K562 (cell line): Measurements from ENCODE around the gene PNKD. TPM values are rescaled to one million over a fixed set of nuclear protein-coding genes. Genes with fewer than 3 reads are reported as not detected.
A peak's percentile ranks its signal among the peaks of the same experiment; 100 is the strongest.

Experiments
- CREB1 ChIP-seq, 2 experiments: sonication (generic) in 1 of 2; formaldehyde crosslinking in 1 of 2; IDR thresholded peaks; 2 replicates each; pipeline versions ENCODE4 v1.6.1 to v1.8.0; 2012 to 2022; ENCODE audit warnings: inconsistent platforms in 1 of 2, mild to moderate bottlenecking in 1 of 2, missing genetic modification reagents in 1 of 2, moderate library complexity in 1 of 2
- JUND ChIP-seq, 2 experiments: IDR thresholded peaks; 2 replicates in 1 of 2; 3 replicates in 1 of 2; pipeline ENCODE4 v1.6.1; 2011; ENCODE audit warnings: borderline replicate concordance in 2 of 2, low read depth in 2 of 2, low read length in 2 of 2, improper control_type of control experiment in 1 of 2, missing biosample characterization in 1 of 2, missing genetic modification characterization in 1 of 2, missing genetic modification reagents in 1 of 2
- NFATC3 ChIP-seq: fragments of 450-650 bp; IDR thresholded peaks from 2 replicates; pipeline ENCODE4 v1.6.1; 2017; ENCODE audit warnings: mild to moderate bottlenecking
- NONO ChIP-seq, 2 experiments: fragments of 200-400 bp in 1 of 2; fragments of 450-650 bp in 1 of 2; formaldehyde crosslinking in 1 of 2; IDR thresholded peaks; 2 replicates each; pipeline ENCODE4 v1.6.1; 2017; ENCODE audit warnings: low read depth in 2 of 2, mild to moderate bottlenecking in 2 of 2, moderate library complexity in 2 of 2, low read length in 1 of 2
- PHB2 ChIP-seq: fragments of 450-650 bp; IDR thresholded peaks from 2 replicates; pipeline ENCODE4 v1.6.1; 2017; ENCODE audit warnings: low read depth
- POLR3A ChIP-seq: IDR thresholded peaks from 2 replicates; pipeline ENCODE4 v1.6.1; 2011; ENCODE audit warnings: borderline replicate concordance, mild to moderate bottlenecking, moderate library complexity; ENCODE audit not compliant: insufficient read length, insufficient read depth; ENCODE audit errors: extremely low read depth
- SRSF1 ChIP-seq: fragments of 200-400 bp; formaldehyde crosslinking; IDR thresholded peaks from 2 replicates; pipeline ENCODE4 v1.6.1; 2017; ENCODE audit warnings: mild to moderate bottlenecking, low read depth, low read length, moderate library complexity
- XRCC3 ChIP-seq: fragments of 450-650 bp; IDR thresholded peaks from 2 replicates; pipeline ENCODE4 v1.6.1; 2017; ENCODE audit warnings: mild to moderate bottlenecking, moderate library complexity
- ZNF324 ChIP-seq: fragments of 250-450 bp; sonication (Bioruptor Pico); IDR thresholded peaks from 2 replicates; pipeline ENCODE4 v1.4.0; 2020; ENCODE audit warnings: mild to moderate bottlenecking
- ZNF384 ChIP-seq: IDR thresholded peaks from 2 replicates; pipeline ENCODE4 v1.6.1; 2012; ENCODE audit warnings: low read depth, low read length, improper control_type of control experiment
- ZNF707 ChIP-seq: fragments of 250-450 bp; sonication (Bioruptor Pico); conservative IDR thresholded peaks from 2 replicates; pipeline ENCODE4 v1.8.0; 2022; ENCODE audit warnings: inconsistent platforms, mild to moderate bottlenecking, moderate library complexity
- ZNF79 ChIP-seq: fragments of 250-450 bp; sonication (Bioruptor Pico); IDR thresholded peaks from 2 replicates; pipeline ENCODE4 v1.4.0; 2020; ENCODE audit warnings: low read depth, mild to moderate bottlenecking, moderate library complexity
- polyA plus RNA-seq, 8 experiments: library from polyadenylated mRNA; depleted of rRNA in 4 of 8; stranded (reverse) in 5 of 8; unstranded in 3 of 8; fragments of >200 nt; fragmentation: Nextera tagmentation in 2 of 8; fragmentation: Illumina TruSeq in 1 of 8; extraction: Ambion mirVana in 2 of 8; extraction: Trizol in 1 of 8; gene quantifications; 2 replicates each; pipeline versions ENCODE4 v1.2.1 to v1.2.3, GENCODE V29; 2011 to 2014; ENCODE audit warnings: inconsistent platforms in 1 of 8, missing spikeins in 1 of 8
- total RNA-seq, 7 experiments: library from RNA; depleted of rRNA in 6 of 7; stranded (reverse); fragments of >200 nt in 6 of 7; fragmentation: Illumina TruSeq in 2 of 7; extraction: Trizol in 2 of 7; gene quantifications; 2 replicates each; pipeline versions ENCODE4 v1.2.1 to v1.2.3, GENCODE V29; 2011 to 2021; ENCODE audit warnings: low replicate concordance in 1 of 7
- TF ChIP-seq, protein P1 (sequence below), 3 experiments: IDR thresholded peaks in 2 of 3; conservative IDR thresholded peaks in 1 of 3; 2 replicates each; pipeline ENCODE4 v1.5.1; 2011 to 2012; ENCODE audit warnings: low read length in 3 of 3, mild to moderate bottlenecking in 3 of 3, control low read depth in 2 of 3, improper control_type of control experiment in 1 of 3, inconsistent platforms in 1 of 3, low read depth in 1 of 3, mixed read lengths in 1 of 3, moderate library complexity in 1 of 3; ENCODE audit not compliant: insufficient read depth in 2 of 3
- TF ChIP-seq, protein P2 (sequence below): fragments of 450-650 bp; IDR thresholded peaks from 2 replicates; pipeline ENCODE4 v1.6.1; 2017; ENCODE audit warnings: antibody characterized with exemption, mild to moderate bottlenecking
- TF ChIP-seq, protein P3 (sequence below): fragments of 250-450 bp; sonication (Bioruptor Pico); IDR thresholded peaks from 2 replicates; pipeline ENCODE4 v1.6.1; 2021; ENCODE audit warnings: mild to moderate bottlenecking
- TF ChIP-seq, protein P4 (sequence below), 2 experiments: fragments of 450-650 bp in 1 of 2; sonication (generic) in 1 of 2; formaldehyde crosslinking; conservative IDR thresholded peaks; 2 replicates each; pipeline versions ENCODE4 v1.4.0 to v1.8.1; 2020 to 2022; ENCODE audit warnings: mild to moderate bottlenecking in 1 of 2, missing genetic modification reagents in 1 of 2

Gene PNKD
- total and polyA plus RNA-seq, 9 of the 15 experiments (the other 6 are each of a cell fraction or from before 2014, with no cell fraction given): 26.0 to 105 (median 60.1) TPM

DNA sequence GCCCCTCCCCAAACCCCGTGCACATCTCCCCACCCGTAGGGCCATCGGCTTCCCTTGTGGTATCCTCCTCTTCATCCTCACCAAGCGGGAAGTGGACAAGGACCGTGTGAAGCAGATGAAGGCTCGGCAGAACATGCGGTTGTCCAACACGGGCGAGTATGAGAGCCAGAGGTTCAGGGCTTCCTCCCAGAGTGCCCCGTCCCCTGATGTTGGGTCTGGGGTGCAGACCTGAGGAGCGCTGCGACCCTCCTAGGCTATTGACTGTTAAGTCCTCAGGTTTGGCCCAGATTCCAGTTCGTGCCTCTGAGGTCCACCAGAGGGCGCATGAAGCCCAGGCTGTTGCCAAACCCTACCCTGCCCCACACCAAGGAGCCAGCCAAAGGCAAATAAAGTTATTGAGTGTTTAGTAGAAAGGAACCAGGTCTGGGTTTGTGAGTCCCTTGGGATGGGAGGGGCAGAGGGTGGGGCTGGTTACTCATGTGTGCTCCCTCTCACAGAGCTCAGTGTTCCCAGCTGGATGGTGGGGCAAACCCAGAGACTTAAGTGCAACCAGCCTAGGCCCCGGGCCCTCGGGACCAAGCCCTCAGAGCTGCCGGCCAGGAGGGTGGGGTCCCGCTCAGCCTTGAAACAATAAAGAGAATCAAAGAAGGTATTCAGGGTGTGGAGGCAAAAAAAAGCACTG is 2.4 kb downstream of the PNKD start (continued):
- TF ChIP-seq, protein P1, sequence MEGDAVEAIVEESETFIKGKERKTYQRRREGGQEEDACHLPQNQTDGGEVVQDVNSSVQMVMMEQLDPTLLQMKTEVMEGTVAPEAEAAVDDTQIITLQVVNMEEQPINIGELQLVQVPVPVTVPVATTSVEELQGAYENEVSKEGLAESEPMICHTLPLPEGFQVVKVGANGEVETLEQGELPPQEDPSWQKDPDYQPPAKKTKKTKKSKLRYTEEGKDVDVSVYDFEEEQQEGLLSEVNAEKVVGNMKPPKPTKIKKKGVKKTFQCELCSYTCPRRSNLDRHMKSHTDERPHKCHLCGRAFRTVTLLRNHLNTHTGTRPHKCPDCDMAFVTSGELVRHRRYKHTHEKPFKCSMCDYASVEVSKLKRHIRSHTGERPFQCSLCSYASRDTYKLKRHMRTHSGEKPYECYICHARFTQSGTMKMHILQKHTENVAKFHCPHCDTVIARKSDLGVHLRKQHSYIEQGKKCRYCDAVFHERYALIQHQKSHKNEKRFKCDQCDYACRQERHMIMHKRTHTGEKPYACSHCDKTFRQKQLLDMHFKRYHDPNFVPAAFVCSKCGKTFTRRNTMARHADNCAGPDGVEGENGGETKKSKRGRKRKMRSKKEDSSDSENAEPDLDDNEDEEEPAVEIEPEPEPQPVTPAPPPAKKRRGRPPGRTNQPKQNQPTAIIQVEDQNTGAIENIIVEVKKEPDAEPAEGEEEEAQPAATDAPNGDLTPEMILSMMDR (IDR thresholded peaks at IDR 0.05 in 2 of 3, conservative IDR thresholded peaks at IDR 0.05 in 1 of 3; ENCODE audit: insufficient read depth in 2 of 3, low read depth in 1 of 3, low read length in 3 of 3): peak; percentile 81 to 85 (median 82)
- TF ChIP-seq ZNF79 (CRISPR knock-in tag) (no peak), POLR3A (no peak), NFATC3 (no peak), ZNF324 (CRISPR knock-in tag) (no peak), ZNF707 (CRISPR knock-in tag) (no peak), SRSF1 (no peak), NONO (IDR thresholded peaks at IDR 0.05; ENCODE audit: low read depth in 2 of 2, low read length in 1 of 2) (peak in 1 of 2 experiments; percentile 37; a peak in 1 of 4 replicates), XRCC3 (no peak), JUND (IDR thresholded peaks at IDR 0.05; ENCODE audit: borderline replicate concordance, low read depth, low read length) (peak; percentile 41; the same call in 1 of the 2 replicates), JUND (tag; IDR thresholded peaks at IDR 0.05; ENCODE audit: borderline replicate concordance, low read depth, low read length) (no peak; the same call in 2 of the 3 replicates), PHB2 (no peak), CREB1 (IDR thresholded peaks at IDR 0.05) (no peak), CREB1 (CRISPR knock-in tag; IDR thresholded peaks at IDR 0.05) (no peak), ZNF384 (0 out of 2 replicates have a peak, but pooled peaks have one; percentile 33)
- TF ChIP-seq, protein P2, sequence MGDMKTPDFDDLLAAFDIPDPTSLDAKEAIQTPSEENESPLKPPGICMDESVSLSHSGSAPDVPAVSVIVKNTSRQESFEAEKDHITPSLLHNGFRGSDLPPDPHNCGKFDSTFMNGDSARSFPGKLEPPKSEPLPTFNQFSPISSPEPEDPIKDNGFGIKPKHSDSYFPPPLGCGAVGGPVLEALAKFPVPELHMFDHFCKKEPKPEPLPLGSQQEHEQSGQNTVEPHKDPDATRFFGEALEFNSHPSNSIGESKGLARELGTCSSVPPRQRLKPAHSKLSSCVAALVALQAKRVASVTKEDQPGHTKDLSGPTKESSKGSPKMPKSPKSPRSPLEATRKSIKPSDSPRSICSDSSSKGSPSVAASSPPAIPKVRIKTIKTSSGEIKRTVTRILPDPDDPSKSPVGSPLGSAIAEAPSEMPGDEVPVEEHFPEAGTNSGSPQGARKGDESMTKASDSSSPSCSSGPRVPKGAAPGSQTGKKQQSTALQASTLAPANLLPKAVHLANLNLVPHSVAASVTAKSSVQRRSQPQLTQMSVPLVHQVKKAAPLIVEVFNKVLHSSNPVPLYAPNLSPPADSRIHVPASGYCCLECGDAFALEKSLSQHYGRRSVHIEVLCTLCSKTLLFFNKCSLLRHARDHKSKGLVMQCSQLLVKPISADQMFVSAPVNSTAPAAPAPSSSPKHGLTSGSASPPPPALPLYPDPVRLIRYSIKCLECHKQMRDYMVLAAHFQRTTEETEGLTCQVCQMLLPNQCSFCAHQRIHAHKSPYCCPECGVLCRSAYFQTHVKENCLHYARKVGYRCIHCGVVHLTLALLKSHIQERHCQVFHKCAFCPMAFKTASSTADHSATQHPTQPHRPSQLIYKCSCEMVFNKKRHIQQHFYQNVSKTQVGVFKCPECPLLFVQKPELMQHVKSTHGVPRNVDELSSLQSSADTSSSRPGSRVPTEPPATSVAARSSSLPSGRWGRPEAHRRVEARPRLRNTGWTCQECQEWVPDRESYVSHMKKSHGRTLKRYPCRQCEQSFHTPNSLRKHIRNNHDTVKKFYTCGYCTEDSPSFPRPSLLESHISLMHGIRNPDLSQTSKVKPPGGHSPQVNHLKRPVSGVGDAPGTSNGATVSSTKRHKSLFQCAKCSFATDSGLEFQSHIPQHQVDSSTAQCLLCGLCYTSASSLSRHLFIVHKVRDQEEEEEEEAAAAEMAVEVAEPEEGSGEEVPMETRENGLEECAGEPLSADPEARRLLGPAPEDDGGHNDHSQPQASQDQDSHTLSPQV: peak; percentile 25; the same call in 1 of the 2 replicates
- TF ChIP-seq, protein P3, sequence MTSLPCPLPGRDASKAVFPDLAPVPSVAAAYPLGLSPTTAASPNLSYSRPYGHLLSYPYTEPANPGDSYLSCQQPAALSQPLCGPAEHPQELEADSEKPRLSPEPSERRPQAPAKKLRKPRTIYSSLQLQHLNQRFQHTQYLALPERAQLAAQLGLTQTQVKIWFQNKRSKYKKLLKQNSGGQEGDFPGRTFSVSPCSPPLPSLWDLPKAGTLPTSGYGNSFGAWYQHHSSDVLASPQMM (CRISPR knock-in tag): no peak
- TF ChIP-seq, protein P4, sequence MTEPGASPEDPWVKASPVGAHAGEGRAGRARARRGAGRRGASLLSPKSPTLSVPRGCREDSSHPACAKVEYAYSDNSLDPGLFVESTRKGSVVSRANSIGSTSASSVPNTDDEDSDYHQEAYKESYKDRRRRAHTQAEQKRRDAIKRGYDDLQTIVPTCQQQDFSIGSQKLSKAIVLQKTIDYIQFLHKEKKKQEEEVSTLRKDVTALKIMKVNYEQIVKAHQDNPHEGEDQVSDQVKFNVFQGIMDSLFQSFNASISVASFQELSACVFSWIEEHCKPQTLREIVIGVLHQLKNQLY (CRISPR knock-in tag; conservative IDR thresholded peaks at IDR 0.05): no peak
